CD4-positive, alpha-beta T cell (primary cell): ENCODE results near the gene TMPRSS7. TPM values are rescaled to one million over a fixed set of nuclear protein-coding genes. Genes with fewer than 3 reads are reported as not detected.
"Not testable (repeated sequence)": the region's sequence is repeated elsewhere in the genome, so short reads cannot be mapped to it uniquely, and the experiment has no call there.

Experiments used
- ATAC-seq: fragments of 200-7000 bp; cut with Tn5 transposase; one replicate; pipeline ENCODE4 v1.10.0; 2022; ENCODE audit warnings: mild to moderate bottlenecking; ENCODE audit not compliant: poor library complexity
- CTCF ChIA-PET: fragments of 350-600 bp; sonication (Branson Sonifier 250); formaldehyde crosslinking; loops from one replicate; lab custom pipeline; 2021; ENCODE audit warnings: antibody characterized with exemption, inconsistent platforms; lab: Charles Lee
- POLR2A ChIA-PET: fragments of 350-600 bp; sonication (Branson Sonifier 250); formaldehyde crosslinking; loops from one replicate; lab custom pipeline; 2021; ENCODE audit warnings: antibody characterized with exemption, inconsistent platforms; lab: Charles Lee
- DNase-seq, 14 experiments: peaks; one replicate each; pipeline ENCODE4 v3.0.0-alpha.2; 2013 to 2020; ENCODE audit warnings: mixed read lengths in 2 of 14
- H3K27ac ChIP-seq, 2 donors: one replicate each; pipeline versions ENCODE4 v1.5.1 to v1.7.0; 2013; ENCODE audit warnings: low read length in 2 of 2, low read depth in 1 of 2, mild to moderate bottlenecking in 1 of 2
- H3K27me3 ChIP-seq, 2 experiments: 1 replicate in 1 of 2; 2 replicates in 1 of 2; pipeline versions ENCODE4 v1.6.1 to v1.7.0; 2013; ENCODE audit warnings: low read length in 2 of 2, control low read depth in 1 of 2, mild to moderate bottlenecking in 1 of 2, moderate library complexity in 1 of 2; ENCODE audit not compliant: insufficient read depth in 2 of 2, control insufficient read depth in 1 of 2
- H3K36me3 ChIP-seq: one replicate; pipeline ENCODE4 v1.6.1; 2013; ENCODE audit warnings: low read length, control low read depth; ENCODE audit not compliant: insufficient read depth
- H3K4me1 ChIP-seq: one replicate; pipeline ENCODE4 v1.6.1; 2013; ENCODE audit warnings: low read length, control low read depth; ENCODE audit not compliant: insufficient read depth
- H3K4me3 ChIP-seq: one replicate; pipeline ENCODE4 v1.5.1; 2013; ENCODE audit warnings: mild to moderate bottlenecking, low read length, moderate library complexity
- H3K9me3 ChIP-seq, 2 experiments: 1 replicate in 1 of 2; 2 replicates in 1 of 2; pipeline versions ENCODE4 v1.6.1 to v1.7.0; 2013; ENCODE audit warnings: low read length in 2 of 2, mild to moderate bottlenecking in 2 of 2, control low read depth in 1 of 2, moderate library complexity in 1 of 2; ENCODE audit not compliant: control insufficient read depth in 1 of 2, insufficient read depth in 1 of 2
- H3K27ac Mint-ChIP-seq: one replicate; pipeline ENCODE4 v1.8.0; 2020; ENCODE audit warnings: mixed read lengths
- H3K27me3 Mint-ChIP-seq: one replicate; pipeline ENCODE4 v1.8.0; 2021; ENCODE audit warnings: mixed read lengths
- H3K36me3 Mint-ChIP-seq: one replicate; pipeline ENCODE4 v1.8.0; 2021; ENCODE audit warnings: low read depth, mixed read lengths
- H3K4me1 Mint-ChIP-seq: one replicate; pipeline ENCODE4 v1.8.0; 2021; ENCODE audit warnings: low read depth, mixed read lengths
- H3K4me3 Mint-ChIP-seq: one replicate; pipeline ENCODE4 v1.8.0; 2020; ENCODE audit warnings: mild to moderate bottlenecking, mixed read lengths
- H3K9me3 Mint-ChIP-seq: one replicate; pipeline ENCODE4 v1.8.0; 2020; ENCODE audit warnings: mixed read lengths
- intact Hi-C, 2 experiments: fragments of 100-400 bp; cut with DNase I in 1 of 2; cut with micrococcal nuclease in 1 of 2; formaldehyde crosslinking; loops; one replicate each; pipeline versions ENCODE4 v1.15.1 to v1.9.0; 2023 to 2025; cut with DNase I, micrococcal nuclease
- total RNA-seq, 174 experiments: library from RNA in 2 of 174; stranded (reverse) in 2 of 174; gene quantifications; one replicate each; pipeline ENCODE4 v1.2.3 and lab custom pipeline; 2021 to 2026
- TF ChIP-seq, protein P1 (sequence below): fragments of 200-600 bp; IDR thresholded peaks from one replicate; pipeline ENCODE4 v1.8.0; 2022; ENCODE audit warnings: antibody characterized with exemption, mild to moderate bottlenecking

The TMPRSS7 gene
- total RNA-seq, 2 experiments from 2014 or later, result 0.14 TPM; not detected in 1

- no peaks in the 10 kb centered on the region for H3K9me3 ChIP-seq
- H3K36me3 ChIP-seq, result no peaks in the 10 kb centered on the region
- TF ChIP-seq, protein P1, sequence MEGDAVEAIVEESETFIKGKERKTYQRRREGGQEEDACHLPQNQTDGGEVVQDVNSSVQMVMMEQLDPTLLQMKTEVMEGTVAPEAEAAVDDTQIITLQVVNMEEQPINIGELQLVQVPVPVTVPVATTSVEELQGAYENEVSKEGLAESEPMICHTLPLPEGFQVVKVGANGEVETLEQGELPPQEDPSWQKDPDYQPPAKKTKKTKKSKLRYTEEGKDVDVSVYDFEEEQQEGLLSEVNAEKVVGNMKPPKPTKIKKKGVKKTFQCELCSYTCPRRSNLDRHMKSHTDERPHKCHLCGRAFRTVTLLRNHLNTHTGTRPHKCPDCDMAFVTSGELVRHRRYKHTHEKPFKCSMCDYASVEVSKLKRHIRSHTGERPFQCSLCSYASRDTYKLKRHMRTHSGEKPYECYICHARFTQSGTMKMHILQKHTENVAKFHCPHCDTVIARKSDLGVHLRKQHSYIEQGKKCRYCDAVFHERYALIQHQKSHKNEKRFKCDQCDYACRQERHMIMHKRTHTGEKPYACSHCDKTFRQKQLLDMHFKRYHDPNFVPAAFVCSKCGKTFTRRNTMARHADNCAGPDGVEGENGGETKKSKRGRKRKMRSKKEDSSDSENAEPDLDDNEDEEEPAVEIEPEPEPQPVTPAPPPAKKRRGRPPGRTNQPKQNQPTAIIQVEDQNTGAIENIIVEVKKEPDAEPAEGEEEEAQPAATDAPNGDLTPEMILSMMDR, result no peak
- H3K4me3 Mint-ChIP-seq, result no peak overlapping the region
- intact Hi-C loops, result no loop called here
- DNase-seq (no peak), ATAC-seq (no peak)
- H3K27me3 Mint-ChIP-seq, result no peaks in the 10 kb centered on the region
- H3K27ac Mint-ChIP-seq, result no peak overlapping the region
- no peaks in the 10 kb centered on the region for H3K27me3 ChIP-seq
- no peak overlapping the region for H3K27ac ChIP-seq
- H3K4me3 ChIP-seq, result no peak overlapping the region
- no peaks in the 10 kb centered on the region for H3K4me1 Mint-ChIP-seq
- no peaks in the 10 kb centered on the region for H3K36me3 Mint-ChIP-seq
- H3K4me1 ChIP-seq, result no peaks in the 10 kb centered on the region
- H3K9me3 Mint-ChIP-seq, result no peaks in the 10 kb centered on the region
- ChIA-PET POLR2A (no interaction called here), CTCF (no interaction called here)
Observed at GRCh38 chr3:112032098-112032731, 2.3 kb upstream of the TMPRSS7 start.

DNA sequence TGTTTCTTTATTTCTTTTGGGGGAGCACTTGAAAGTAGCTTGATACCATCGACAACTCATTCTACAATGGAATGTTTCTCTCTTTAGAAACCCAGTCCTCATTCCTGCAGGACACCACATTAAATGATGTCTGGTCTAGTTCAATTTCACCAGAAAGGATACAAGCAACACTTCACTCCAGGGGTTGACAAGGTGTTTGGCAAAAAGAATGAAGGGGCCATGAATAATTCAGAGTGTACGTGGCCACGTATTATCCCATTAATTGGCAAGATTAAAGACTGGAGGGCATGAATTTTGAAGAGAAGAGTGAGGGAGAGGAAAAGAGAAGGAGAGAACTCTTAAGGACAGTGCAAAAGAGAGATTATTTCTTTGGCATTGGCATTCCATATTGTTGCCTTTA, 705 bp downstream of the TMPRSS7 start:
- no peaks in the 10 kb centered on the region for H3K27me3 Mint-ChIP-seq
- no peak for DNase-seq
- Histone ChIP-seq H3K36me3 (no peaks in the 10 kb centered on the region), H3K4me3 (no peak overlapping the region), H3K27me3 (no peaks in the 10 kb centered on the region), H3K4me1 (no peaks in the 10 kb centered on the region), H3K9me3 (no peaks in the 10 kb centered on the region), H3K27ac (no peak overlapping the region)
- POLR2A ChIA-PET, result no interaction called here
- H3K9me3 Mint-ChIP-seq, result peaks cover 2% of the 10 kb centered on the region
- H3K27ac Mint-ChIP-seq, result no peak overlapping the region
- TF ChIP-seq, protein P1, result no peak
- CTCF ChIA-PET, result no interaction called here
- ATAC-seq, result no peak
- H3K36me3 Mint-ChIP-seq, result no peaks in the 10 kb centered on the region
- H3K4me1 Mint-ChIP-seq, result no peaks in the 10 kb centered on the region
- intact Hi-C loops, result no loop called here
- no peak overlapping the region for H3K4me3 Mint-ChIP-seq

DNA sequence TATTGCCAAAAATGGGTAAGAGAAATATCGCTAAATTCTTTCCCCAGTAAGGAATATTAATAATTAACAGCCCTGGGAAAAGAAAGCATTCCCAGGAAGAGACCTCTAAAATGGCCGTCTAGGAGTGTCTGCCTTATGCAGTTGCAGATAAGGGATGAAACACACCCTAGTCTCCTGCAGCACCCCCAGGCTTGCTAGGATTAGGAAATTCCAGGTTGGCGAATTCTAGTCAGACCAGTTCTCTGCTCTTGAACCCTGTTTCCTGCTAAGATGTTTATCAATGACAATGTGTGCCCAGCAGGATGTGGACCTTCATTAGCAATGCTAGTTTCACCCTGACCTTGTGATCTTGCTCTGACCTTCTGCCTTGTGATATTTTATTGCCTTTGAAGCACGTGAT, 2.7 kb downstream of the TMPRSS7 start:
- CTCF ChIA-PET, H3K36me3 Mint-ChIP-seq, H3K27me3 Mint-ChIP-seq, H3K4me3 Mint-ChIP-seq, H3K27ac ChIP-seq, H3K4me3 ChIP-seq, H3K27me3 ChIP-seq, DNase-seq, H3K4me1 Mint-ChIP-seq, ATAC-seq, H3K4me1 ChIP-seq, H3K9me3 Mint-ChIP-seq, H3K27ac Mint-ChIP-seq, POLR2A ChIA-PET, H3K36me3 ChIP-seq, H3K9me3 ChIP-seq, intact Hi-C loops: not testable (repeated sequence)

- intact Hi-C loops, result no loop called here
- no peak for ATAC-seq
- Histone ChIP-seq H3K27me3 (no peaks in the 10 kb centered on the region), H3K36me3 (no peaks in the 10 kb centered on the region), H3K9me3 (no peaks in the 10 kb centered on the region), H3K4me3 (no peak overlapping the region), H3K27ac (no peak overlapping the region), H3K4me1 (no peaks in the 10 kb centered on the region)
- Mint-ChIP-seq H3K27ac (no peak overlapping the region), H3K27me3 (no peaks in the 10 kb centered on the region), H3K9me3 (peaks cover 2% of the 10 kb centered on the region), H3K4me3 (no peak overlapping the region), H3K36me3 (no peaks in the 10 kb centered on the region), H3K4me1 (no peaks in the 10 kb centered on the region)
- CTCF ChIA-PET, result interaction anchor here (1.2 kb wide), 1 partner anchor 25 kb away, joined by 4 read pairs; no protein-coding TSS in a partner anchor
- TF ChIP-seq, protein P1, result no peak
- POLR2A ChIA-PET, result no interaction called here
- DNase-seq, result no peak
Observed at GRCh38 chr3:112038863-112039262, 4.3 kb downstream of the TMPRSS7 start.
